Stimulated activated naive CD8-positive, alpha-beta T cell treated with anti-CD3 and anti-CD28 coated beads, Interleukin-15, amount 100 ng/mL, for 72 hours (primary cell): ENCODE results near the gene TUBB3.
"Not testable (repeated sequence)": the region's sequence is repeated elsewhere in the genome, so short reads cannot be mapped to it uniquely, and the experiment has no call there.

ENCODE experiments used
- ATAC-seq: fragments of 150-1000 bp; cut with Tn5 transposase; 2 replicates; pipeline ENCODE4 v1.10.0; 2021; ENCODE audit warnings: mild to moderate bottlenecking, moderate library complexity
- DNase-seq, 2 donors: peaks; one replicate each; pipeline ENCODE4 v3.0.0; 2021 to 2022
- H3K27ac Mint-ChIP-seq, 2 donors: one replicate each; pipeline ENCODE4 v1.8.0; 2022; ENCODE audit warnings: mild to moderate bottlenecking in 2 of 2, mixed read lengths in 2 of 2, moderate library complexity in 2 of 2
- H3K27me3 Mint-ChIP-seq: one replicate; pipeline ENCODE4 v1.8.0; 2022; ENCODE audit warnings: mixed read lengths
- H3K4me1 Mint-ChIP-seq: one replicate; pipeline ENCODE4 v1.8.0; 2022; ENCODE audit warnings: mild to moderate bottlenecking, mixed read lengths
- H3K4me3 Mint-ChIP-seq, 2 donors: one replicate each; pipeline ENCODE4 v1.8.0; 2022; ENCODE audit warnings: mild to moderate bottlenecking in 2 of 2, mixed read lengths in 2 of 2, moderate library complexity in 1 of 2
- H3K9me3 Mint-ChIP-seq, 2 donors: one replicate each; pipeline ENCODE4 v1.8.0; 2022; ENCODE audit warnings: mixed read lengths in 2 of 2

The TUBB3 gene

GRCh38 chr16:89909777-89910716, 13.1 kb upstream of the TUBB3 start:
- ATAC-seq, result peak; percentile 80
- no peaks in the 10 kb centered on the region for H3K27me3 Mint-ChIP-seq
- H3K9me3 Mint-ChIP-seq, result no peaks in the 10 kb centered on the region
- H3K4me3 Mint-ChIP-seq, result no peak overlapping the region
- DNase-seq, result peak; percentile 68
- H3K4me1 Mint-ChIP-seq, result peaks cover 11% of the 10 kb centered on the region
- peak overlapping the region; percentile 46 to 63 for H3K27ac Mint-ChIP-seq

GRCh38 chr16:89910717-89911354, 12.3 kb upstream of the TUBB3 start:
- ATAC-seq (no peak), DNase-seq (no peak)
- Mint-ChIP-seq H3K4me1 (peaks cover 11% of the 10 kb centered on the region), H3K4me3 (no peak overlapping the region), H3K27me3 (no peaks in the 10 kb centered on the region), H3K27ac (peak overlapping the region in 1 of 2 donors; percentile 19), H3K9me3 (no peaks in the 10 kb centered on the region)

GRCh38 chr16:89911375-89911774, 11.8 kb upstream of the TUBB3 start:
- Mint-ChIP-seq H3K9me3 (no peaks in the 10 kb centered on the region), H3K27ac (peak overlapping the region in 1 of 2 donors; percentile 93), H3K27me3 (no peaks in the 10 kb centered on the region), H3K4me3 (no peak overlapping the region), H3K4me1 (peaks cover 11% of the 10 kb centered on the region)
- DNase-seq (no peak), ATAC-seq (no peak)

- DNase-seq (no peak), ATAC-seq (no peak)
- Mint-ChIP-seq H3K9me3 (no peaks in the 10 kb centered on the region), H3K4me3 (no peak overlapping the region), H3K27me3 (no peaks in the 10 kb centered on the region), H3K27ac (no peak overlapping the region), H3K4me1 (peaks cover 11% of the 10 kb centered on the region)
Measured at GRCh38 chr16:89912143-89912542, 11.0 kb upstream of the TUBB3 start.

- ATAC-seq (no peak), DNase-seq (no peak)
- H3K4me1 Mint-ChIP-seq, result peaks cover 15% of the 10 kb centered on the region
- H3K27me3 Mint-ChIP-seq, result peaks cover 1% of the 10 kb centered on the region
- H3K4me3 Mint-ChIP-seq, result no peak overlapping the region
- H3K27ac Mint-ChIP-seq, result no peak overlapping the region
- H3K9me3 Mint-ChIP-seq, result no peaks in the 10 kb centered on the region
Measured at GRCh38 chr16:89912627-89913026, 10.5 kb upstream of the TUBB3 start.

- H3K27ac Mint-ChIP-seq, result peak overlapping the region in 1 of 2 donors; percentile 71
- no peak for ATAC-seq
- H3K4me1 Mint-ChIP-seq, result peaks cover 26% of the 10 kb centered on the region
- H3K4me3 Mint-ChIP-seq, result no peak overlapping the region
- peaks cover 12% of the 10 kb centered on the region for H3K27me3 Mint-ChIP-seq
- DNase-seq, result no peak
- H3K9me3 Mint-ChIP-seq, result no peaks in the 10 kb centered on the region
Measured at GRCh38 chr16:89913408-89914387, 9.4 kb upstream of the TUBB3 start.

GRCh38 chr16:89914642-89915285, 8.4 kb upstream of the TUBB3 start:
- H3K9me3 Mint-ChIP-seq, ATAC-seq, H3K4me3 Mint-ChIP-seq, H3K27ac Mint-ChIP-seq, DNase-seq: not testable (repeated sequence)
- Mint-ChIP-seq H3K27me3 (peaks cover 22% of the 10 kb centered on the region), H3K4me1 (peaks cover 34% of the 10 kb centered on the region)

GRCh38 chr16:89915303-89916232, 7.6 kb upstream of the TUBB3 start:
- Mint-ChIP-seq H3K4me1 (peaks cover 34% of the 10 kb centered on the region), H3K4me3 (no peak overlapping the region), H3K27ac (no peak overlapping the region), H3K27me3 (peaks cover 30% of the 10 kb centered on the region), H3K9me3 (no peaks in the 10 kb centered on the region)
- no peak for DNase-seq
- no peak for ATAC-seq

- Mint-ChIP-seq H3K27me3 (peaks cover 54% of the 10 kb centered on the region), H3K4me3 (peak overlapping the region; percentile 80 to 85), H3K9me3 (no peaks in the 10 kb centered on the region), H3K27ac (peak overlapping the region in 1 of 2 donors; percentile 57), H3K4me1 (peaks cover 57% of the 10 kb centered on the region)
- ATAC-seq (peak; percentile 87), DNase-seq (peak; percentile 80 to 87)
Measured at GRCh38 chr16:89917773-89918452, 5.2 kb upstream of the TUBB3 start.

- Mint-ChIP-seq H3K27ac (peak within 1 kb of the TSS in 1 of 2 donors; percentile 57), H3K4me1 (peaks cover 58% of the 10 kb centered on the region), H3K4me3 (peak within 1 kb of the TSS; percentile 80 to 85), H3K9me3 (no peaks in the 10 kb centered on the region), H3K27me3 (peaks cover 58% of the 10 kb centered on the region)
- ATAC-seq (peak; percentile 29), DNase-seq (peak; percentile 51 to 52)
Measured at GRCh38 chr16:89918453-89919347, 4.4 kb upstream of the TUBB3 start, which contains the start of gene MC1R. Gene MC1R, plus strand, starts transcription at chr16:89918862. Its CDS starts 397 bp downstream, at chr16:89919259.

GRCh38 chr16:89919535-89920406, 3.4 kb upstream of the TUBB3 start:
- H3K27ac Mint-ChIP-seq, result no peak overlapping the region
- H3K27me3 Mint-ChIP-seq, result peaks cover 69% of the 10 kb centered on the region
- H3K4me1 Mint-ChIP-seq, result peaks cover 58% of the 10 kb centered on the region
- peak overlapping the region in 1 of 2 donors; percentile 85 for H3K4me3 Mint-ChIP-seq
- DNase-seq (no peak), ATAC-seq (no peak)
- H3K9me3 Mint-ChIP-seq, result no peaks in the 10 kb centered on the region

GRCh38 chr16:89920723-89921122, 2.4 kb upstream of the TUBB3 start:
- peaks cover 58% of the 10 kb centered on the region for H3K4me1 Mint-ChIP-seq
- peaks cover 78% of the 10 kb centered on the region for H3K27me3 Mint-ChIP-seq
- H3K9me3 Mint-ChIP-seq, result no peaks in the 10 kb centered on the region
- ATAC-seq, result no peak
- no peak overlapping the region for H3K27ac Mint-ChIP-seq
- H3K4me3 Mint-ChIP-seq, result no peak overlapping the region
- no peak for DNase-seq
